IPS DF 6.9 (cell line): ENCODE data around the gene IMMT.

Source experiments
- DNase-seq: peaks from one replicate; pipeline ENCODE4 v3.0.0-alpha.2; 2013; ENCODE audit warnings: low read depth, low spot score
- H3K27ac ChIP-seq: one replicate; pipeline ENCODE4 v1.5.1; 2013; ENCODE audit warnings: low read length, control low read depth
- H3K27me3 ChIP-seq: 2 replicates; pipeline ENCODE4 v1.6.1; 2013; ENCODE audit warnings: mild to moderate bottlenecking, low read length; ENCODE audit not compliant: control insufficient read depth, insufficient read depth
- H3K36me3 ChIP-seq: 2 replicates; pipeline ENCODE4 v1.6.1; 2013; ENCODE audit warnings: low read length; ENCODE audit not compliant: control insufficient read depth, insufficient read depth
- H3K4me1 ChIP-seq: 2 replicates; pipeline ENCODE4 v1.6.1; 2013; ENCODE audit warnings: low read length; ENCODE audit not compliant: control insufficient read depth, insufficient read depth
- H3K4me3 ChIP-seq: 2 replicates; pipeline ENCODE4 v1.5.1; 2013; ENCODE audit warnings: mild to moderate bottlenecking, low read length
- H3K9me3 ChIP-seq: 2 replicates; pipeline ENCODE4 v1.6.1; 2013; ENCODE audit warnings: low read length, inconsistent platforms; ENCODE audit not compliant: control insufficient read depth, insufficient read depth
- WGBS: extraction: QIAGEN DNeasy Blood & Tissue Kit; methylation state at CpG from one replicate; pipeline ENCODE4 v1.1.7; 2013; ENCODE audit warnings: mixed read lengths, missing lambda C conversion rate; ENCODE audit not compliant: insufficient read length, insufficient coverage; 5-methylcytosine and 5-hydroxymethylcytosine counted together

IMMT gene

DNA sequence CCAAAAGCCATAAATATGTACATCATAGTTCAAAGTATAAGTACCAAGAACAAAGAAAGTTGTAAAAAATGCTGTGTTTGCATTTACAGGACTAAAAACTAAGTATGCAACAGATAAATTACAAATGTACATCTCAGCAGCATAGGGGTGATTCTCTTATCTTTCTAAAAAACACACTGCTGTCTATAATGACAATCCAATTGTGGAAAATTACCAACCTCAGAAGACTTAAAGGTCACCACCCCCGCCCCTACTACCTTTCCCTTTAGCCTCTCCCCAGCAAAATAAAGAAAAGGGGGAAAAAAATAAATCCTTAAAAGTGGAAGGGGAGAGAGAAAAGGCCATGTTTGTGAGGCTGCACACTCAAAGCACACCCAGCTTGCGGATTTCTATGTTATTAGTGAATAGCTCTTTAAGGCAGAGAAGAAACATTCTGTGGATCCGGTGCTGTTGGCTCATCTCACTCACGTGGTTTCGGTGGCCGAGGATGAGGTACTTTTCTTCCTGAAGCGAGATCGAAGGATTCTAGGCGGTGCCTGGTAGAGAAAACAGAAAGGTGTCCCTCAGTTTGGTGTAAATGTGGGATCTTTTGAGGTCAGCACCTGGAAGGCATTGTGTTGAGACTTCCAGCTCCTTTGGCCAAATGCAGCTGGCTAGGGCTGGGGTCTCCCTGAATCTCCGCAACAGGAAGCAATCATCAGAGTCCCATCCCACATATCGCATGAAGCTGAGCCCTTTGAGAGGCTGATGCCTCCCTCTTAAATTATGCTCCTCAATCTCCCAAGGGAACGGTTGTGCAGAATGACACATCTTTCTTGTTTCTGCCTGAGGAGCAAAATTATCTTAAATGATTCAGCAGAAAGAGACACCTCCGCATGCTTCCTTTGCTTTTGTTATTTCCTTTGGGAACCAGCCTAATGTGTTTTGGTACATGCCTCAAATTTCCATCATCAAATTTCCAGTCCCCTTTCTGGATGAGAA lies 21.6 kb upstream of the IMMT start:
- H3K27ac ChIP-seq = no peak overlapping the region
- H3K4me3 ChIP-seq = no peak overlapping the region
- no peaks in the 10 kb centered on the region for H3K9me3 ChIP-seq
- no CpG with 5 or more reads among the region's 13 CpGs for WGBS
- no peak for DNase-seq
- no peaks in the 10 kb centered on the region for H3K4me1 ChIP-seq
- H3K27me3 ChIP-seq = no peaks in the 10 kb centered on the region
- H3K36me3 ChIP-seq = peaks cover 4% of the 10 kb centered on the region; the same call in 1 of the 2 replicates

DNA sequence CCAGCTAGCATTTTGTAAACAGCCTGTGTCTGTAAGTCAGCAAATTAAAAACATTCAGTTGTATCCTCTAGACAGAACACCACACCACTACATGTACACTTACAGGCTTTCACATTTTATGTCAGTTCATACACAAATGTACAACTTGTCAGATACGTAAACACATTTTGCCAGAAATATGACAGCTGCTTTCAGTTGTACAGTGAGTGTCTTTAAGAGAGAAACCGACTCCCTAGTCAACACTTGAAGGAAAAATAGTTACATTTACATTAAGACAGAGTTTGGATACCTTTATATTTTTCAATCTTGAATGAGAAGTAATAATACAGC lies 19.2 kb upstream of the IMMT start:
- Histone ChIP-seq H3K4me3 (no peak overlapping the region), H3K27me3 (no peaks in the 10 kb centered on the region), H3K4me1 (no peaks in the 10 kb centered on the region), H3K27ac (no peak overlapping the region), H3K36me3 (peaks cover 7% of the 10 kb centered on the region; the same call in 1 of the 2 replicates), H3K9me3 (no peaks in the 10 kb centered on the region)
- no CpG with 5 or more reads among the region's 2 CpGs for WGBS
- DNase-seq = no peak

GRCh38 chr2:86213699-86214502 lies 18.6 kb upstream of the IMMT start:
- no peaks in the 10 kb centered on the region for H3K4me1 ChIP-seq
- no peak for DNase-seq
- H3K36me3 ChIP-seq = peaks cover 9% of the 10 kb centered on the region; the same call in 1 of the 2 replicates
- no peaks in the 10 kb centered on the region for H3K27me3 ChIP-seq
- no peaks in the 10 kb centered on the region for H3K9me3 ChIP-seq
- no CpG with 5 or more reads among the region's 4 CpGs for WGBS
- H3K4me3 ChIP-seq = no peak overlapping the region
- no peak overlapping the region for H3K27ac ChIP-seq

GRCh38 chr2:86213056-86213455 lies 17.8 kb upstream of the IMMT start:
- no peak overlapping the region for H3K27ac ChIP-seq
- no peak overlapping the region for H3K4me3 ChIP-seq
- H3K36me3 ChIP-seq = peaks cover 9% of the 10 kb centered on the region; the same call in 1 of the 2 replicates
- no CpG with 5 or more reads among the region's 1 CpG for whole genome bisulfite sequencing
- no peaks in the 10 kb centered on the region for H3K4me1 ChIP-seq
- no peak for DNase-seq
- H3K9me3 ChIP-seq = no peaks in the 10 kb centered on the region
- no peaks in the 10 kb centered on the region for H3K27me3 ChIP-seq

DNA sequence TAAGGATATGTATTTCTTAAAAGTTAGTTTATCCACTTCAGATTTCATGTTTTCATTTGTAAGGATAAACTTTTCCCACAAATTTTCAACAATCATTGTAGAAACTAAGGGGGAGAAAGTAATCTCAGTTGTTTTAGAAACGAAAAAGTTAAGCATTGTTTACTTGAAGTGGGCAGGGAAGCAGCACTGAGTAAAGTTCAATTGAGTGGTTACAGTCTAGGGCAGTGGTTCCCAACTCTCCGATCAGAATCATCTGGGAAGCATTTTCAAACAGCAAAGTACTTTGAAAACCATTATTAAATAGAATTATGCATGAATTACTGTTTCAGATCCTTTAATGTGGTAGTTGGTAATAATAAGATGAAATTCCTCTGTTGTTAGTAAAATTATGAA lies 16.5 kb upstream of the IMMT start:
- H3K27me3 ChIP-seq = no peaks in the 10 kb centered on the region
- peaks cover 14% of the 10 kb centered on the region; the same call in 1 of the 2 replicates for H3K36me3 ChIP-seq
- no peak for DNase-seq
- WGBS = no CpG with 5 or more reads among the region's 2 CpGs
- H3K4me3 ChIP-seq = no peak overlapping the region
- H3K4me1 ChIP-seq = no peaks in the 10 kb centered on the region
- no peaks in the 10 kb centered on the region for H3K9me3 ChIP-seq
- no peak overlapping the region for H3K27ac ChIP-seq

- no peaks in the 10 kb centered on the region; the same call in 1 of the 2 replicates for H3K27me3 ChIP-seq
- H3K36me3 ChIP-seq = peaks cover 14% of the 10 kb centered on the region; the same call in 1 of the 2 replicates
- no peaks in the 10 kb centered on the region for H3K9me3 ChIP-seq
- H3K4me1 ChIP-seq = no peaks in the 10 kb centered on the region
- no CpG with 5 or more reads among the region's 2 CpGs for WGBS
- no peak for DNase-seq
- H3K27ac ChIP-seq = no peak overlapping the region
- H3K4me3 ChIP-seq = no peak overlapping the region
Observed at GRCh38 chr2:86211033-86211795, 16.0 kb upstream of the IMMT start.

GRCh38 chr2:86204458-86204857 lies 9.2 kb upstream of the IMMT start:
- WGBS = no CpG with 5 or more reads among the region's 7 CpGs
- Histone ChIP-seq H3K4me3 (no peak overlapping the region), H3K9me3 (no peaks in the 10 kb centered on the region), H3K27ac (no peak overlapping the region), H3K36me3 (peaks cover 8% of the 10 kb centered on the region; the same call in 1 of the 2 replicates), H3K4me1 (no peaks in the 10 kb centered on the region), H3K27me3 (no peaks in the 10 kb centered on the region; the same call in 1 of the 2 replicates)
- no peak for DNase-seq

DNA sequence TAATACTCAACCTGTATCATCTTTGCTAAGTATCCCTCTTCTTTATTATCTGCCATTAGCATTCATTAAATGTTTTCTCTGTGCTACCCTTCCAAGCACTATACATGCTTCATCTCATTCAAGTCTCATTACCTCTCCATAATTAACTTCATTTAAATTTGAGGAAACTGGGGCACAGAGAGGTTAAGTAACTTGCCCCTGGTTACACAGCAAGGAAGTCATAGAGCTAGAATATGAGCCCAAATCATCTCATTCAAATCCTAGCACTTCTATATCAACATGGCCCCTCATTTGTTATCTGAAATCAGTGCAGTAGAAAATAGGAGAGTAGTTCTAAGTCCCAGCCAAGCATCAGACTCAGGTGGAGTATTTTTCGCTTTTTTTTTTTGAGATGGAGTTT lies 8.4 kb upstream of the IMMT start:
- DNase-seq = no peak

GRCh38 chr2:86202702-86203101 lies 7.4 kb upstream of the IMMT start:
- no peak overlapping the region for H3K27ac ChIP-seq
- no peaks in the 10 kb centered on the region for H3K4me1 ChIP-seq
- H3K36me3 ChIP-seq = peaks cover 5% of the 10 kb centered on the region; the same call in 1 of the 2 replicates
- no peaks in the 10 kb centered on the region; the same call in 1 of the 2 replicates for H3K27me3 ChIP-seq
- no peaks in the 10 kb centered on the region for H3K9me3 ChIP-seq
- WGBS = no CpG with 5 or more reads among the region's 9 CpGs
- H3K4me3 ChIP-seq = no peak overlapping the region
- no peak for DNase-seq

More for the DNA sequence above, 8.4 kb upstream of the IMMT start:
- Histone ChIP-seq H3K9me3 (no peaks in the 10 kb centered on the region), H3K27me3 (no peaks in the 10 kb centered on the region; the same call in 1 of the 2 replicates), H3K27ac (no peak overlapping the region), H3K4me1 (no peaks in the 10 kb centered on the region), H3K4me3 (no peak overlapping the region), H3K36me3 (peaks cover 5% of the 10 kb centered on the region; the same call in 1 of the 2 replicates)
- no CpG with 5 or more reads among the region's 1 CpG for WGBS

GRCh38 chr2:86202336-86202692 lies 7.1 kb upstream of the IMMT start:
- Histone ChIP-seq H3K27ac (no peak overlapping the region), H3K4me3 (no peak overlapping the region)
- no CpG with 5 or more reads among the region's 2 CpGs for WGBS

More at GRCh38 chr2:86202336-86202692, 7.1 kb upstream of the IMMT start:
- no peaks in the 10 kb centered on the region for H3K9me3 ChIP-seq
- H3K36me3 ChIP-seq = peaks cover 2% of the 10 kb centered on the region; the same call in 1 of the 2 replicates
- no peaks in the 10 kb centered on the region; the same call in 1 of the 2 replicates for H3K27me3 ChIP-seq
- no peaks in the 10 kb centered on the region for H3K4me1 ChIP-seq
- no peak for DNase-seq
